T47D (cell line): ENCODE data around the gene TMEM129.

Experiments used
- DNase-seq, 2 experiments: peaks; one replicate each; pipeline versions ENCODE4 v3.0.0 to v3.0.0-alpha.2; 2011 to 2012; ENCODE audit warnings: low read depth in 1 of 2, low spot score in 1 of 2
- JUND ChIP-seq: IDR thresholded peaks from 2 replicates; pipeline ENCODE4 v1.6.1; 2012; ENCODE audit warnings: low read depth
- in situ Hi-C: cut with HindIII; loops from 2 replicates; pipeline ENCODE4 v1.10.0; 2016; ENCODE audit warnings: low sequenced_read_pairs, low pct_unique_long_range_greater_than_20kb

The TMEM129 gene

DNA sequence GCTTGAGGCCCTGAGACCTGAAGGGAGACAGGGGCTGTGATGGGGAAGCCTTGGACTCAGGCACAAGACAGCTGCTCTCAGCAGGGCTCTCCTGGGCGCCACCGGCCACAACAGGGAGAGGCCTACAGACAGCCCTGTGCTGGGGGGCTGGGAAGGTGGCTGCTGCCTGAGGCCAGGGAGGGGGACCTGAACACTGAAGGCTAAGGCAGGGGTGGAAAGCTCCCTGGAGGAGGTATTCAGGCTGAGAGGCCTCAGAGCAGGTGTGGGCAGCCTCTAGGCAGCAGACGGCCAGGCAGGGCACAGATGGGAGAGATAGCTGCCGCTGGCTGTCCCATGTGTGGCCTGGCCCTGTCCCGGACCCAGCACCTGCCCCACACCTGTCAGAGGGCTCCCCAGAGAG lies 33.2 kb upstream of the TMEM129 start:
- no peak for DNase-seq
- TF ChIP-seq JUND, result no peak
- in situ Hi-C loops, result no loop called here

DNA sequence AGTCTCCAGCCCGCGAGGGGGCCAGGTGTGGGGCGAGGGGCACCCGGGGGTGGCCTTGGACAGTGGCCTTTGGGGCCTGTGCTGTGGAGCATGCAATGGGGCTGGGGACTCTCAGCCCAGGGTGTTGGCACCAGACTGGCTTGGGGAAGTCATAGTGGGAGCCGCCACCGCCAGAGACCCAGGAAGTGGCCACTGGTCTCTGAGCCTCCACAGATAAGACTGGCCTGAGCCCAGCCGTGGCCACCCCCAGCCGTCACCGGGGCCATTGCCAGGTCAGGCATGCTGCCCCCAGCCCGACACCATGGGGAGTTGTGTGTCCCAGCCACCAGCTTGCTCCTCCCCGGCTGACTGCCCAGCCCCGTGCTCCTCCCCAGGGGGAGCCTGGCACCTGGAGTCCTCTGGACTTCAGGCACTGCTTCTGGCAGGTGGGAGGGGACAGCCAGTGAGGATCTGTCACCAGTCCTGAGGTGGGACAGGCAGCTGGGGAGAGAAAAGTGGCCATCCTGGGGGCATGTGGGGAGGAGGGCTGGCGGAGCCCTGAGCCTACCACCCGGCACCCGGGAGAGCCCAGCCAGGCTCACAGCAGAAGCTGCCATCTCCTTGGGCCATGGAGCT lies 32.7 kb upstream of the TMEM129 start:
- no peak for DNase-seq
- in situ Hi-C loops, result no loop called here
- no peak for TF ChIP-seq JUND

DNA sequence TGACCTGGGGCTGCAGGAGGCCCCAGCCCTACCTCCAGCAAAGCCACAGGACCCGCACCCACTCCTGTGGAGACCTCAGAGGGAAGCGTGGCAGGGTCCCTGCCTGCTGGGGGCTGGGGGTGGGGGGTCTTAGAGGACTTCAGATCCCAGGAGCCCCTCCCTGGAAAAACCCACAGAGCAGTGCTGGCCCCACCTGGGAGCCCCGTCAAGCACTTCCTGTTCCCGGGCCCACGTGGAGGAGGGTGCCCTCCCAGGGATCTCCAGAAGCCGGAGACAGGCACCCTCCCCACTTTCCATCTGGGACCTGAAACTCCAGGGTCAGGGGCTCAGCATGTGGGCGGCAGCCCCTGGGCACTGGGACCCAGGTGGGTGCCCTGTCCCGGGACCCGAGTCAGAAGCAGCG lies 32.2 kb upstream of the TMEM129 start:
- in situ Hi-C loops, result no loop called here
- DNase-seq, result no peak

DNA sequence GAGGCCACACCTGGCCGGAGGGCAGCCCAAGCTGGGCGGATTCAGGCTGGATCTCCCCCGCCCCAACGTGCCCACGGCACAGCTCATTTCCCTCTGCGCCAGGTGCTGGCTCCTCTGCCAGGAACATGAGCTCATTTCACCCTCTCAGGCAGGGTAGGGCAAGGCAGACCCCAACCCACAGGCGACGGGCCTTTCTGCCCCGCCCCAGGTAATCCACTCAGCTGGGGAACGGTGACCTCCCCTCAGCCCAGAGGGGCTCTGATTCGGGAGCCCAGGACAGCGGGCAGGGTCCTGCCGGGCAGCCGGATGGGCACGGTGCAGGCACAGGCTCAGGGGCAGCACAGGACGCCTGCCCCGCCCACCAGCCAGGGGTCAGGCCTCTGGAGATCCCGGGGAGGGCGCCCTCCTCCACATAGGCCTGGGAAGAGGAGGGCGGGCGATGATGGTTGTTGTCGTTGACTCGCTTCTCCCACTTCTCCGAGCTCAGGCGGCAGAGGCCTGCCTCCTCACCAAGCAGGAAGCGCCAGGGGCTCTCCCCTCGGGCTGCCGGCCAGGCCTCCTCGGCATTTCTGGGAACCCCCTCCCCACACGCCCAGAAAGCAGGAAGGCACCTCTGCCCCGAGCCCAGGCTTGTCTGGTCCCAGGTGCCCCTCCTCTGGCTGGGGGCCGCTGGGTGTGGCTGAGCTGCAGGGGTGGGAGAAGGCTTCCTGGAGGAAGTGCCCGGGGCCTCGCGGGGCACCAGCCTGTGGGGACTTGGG lies 31.3 kb upstream of the TMEM129 start:
- in situ Hi-C loops, result no loop called here
- TF ChIP-seq JUND, result no peak
- no peak for DNase-seq

More for the DNA sequence above, 32.2 kb upstream of the TMEM129 start:
- TF ChIP-seq JUND, result no peak

DNA sequence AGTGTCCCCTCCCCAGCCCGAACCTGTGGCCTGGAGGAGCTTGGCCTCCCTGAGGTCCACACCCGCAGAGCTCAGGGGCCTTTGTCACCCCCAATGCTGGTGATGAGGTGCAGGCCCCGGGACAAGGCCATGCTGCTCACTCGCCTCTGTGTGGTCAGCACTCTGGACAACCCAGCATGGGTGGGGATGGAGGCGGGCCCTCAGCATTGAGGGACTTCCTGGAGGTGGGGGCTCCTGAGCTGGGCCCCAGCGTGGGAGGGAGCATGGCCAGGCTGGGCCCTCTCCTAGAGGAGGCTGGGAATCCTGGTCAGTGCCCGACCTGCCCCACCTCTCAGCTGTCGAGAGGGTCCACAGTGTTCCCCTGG lies 30.8 kb upstream of the TMEM129 start:
- no peak for TF ChIP-seq JUND
- in situ Hi-C loops, result no loop called here

DNA sequence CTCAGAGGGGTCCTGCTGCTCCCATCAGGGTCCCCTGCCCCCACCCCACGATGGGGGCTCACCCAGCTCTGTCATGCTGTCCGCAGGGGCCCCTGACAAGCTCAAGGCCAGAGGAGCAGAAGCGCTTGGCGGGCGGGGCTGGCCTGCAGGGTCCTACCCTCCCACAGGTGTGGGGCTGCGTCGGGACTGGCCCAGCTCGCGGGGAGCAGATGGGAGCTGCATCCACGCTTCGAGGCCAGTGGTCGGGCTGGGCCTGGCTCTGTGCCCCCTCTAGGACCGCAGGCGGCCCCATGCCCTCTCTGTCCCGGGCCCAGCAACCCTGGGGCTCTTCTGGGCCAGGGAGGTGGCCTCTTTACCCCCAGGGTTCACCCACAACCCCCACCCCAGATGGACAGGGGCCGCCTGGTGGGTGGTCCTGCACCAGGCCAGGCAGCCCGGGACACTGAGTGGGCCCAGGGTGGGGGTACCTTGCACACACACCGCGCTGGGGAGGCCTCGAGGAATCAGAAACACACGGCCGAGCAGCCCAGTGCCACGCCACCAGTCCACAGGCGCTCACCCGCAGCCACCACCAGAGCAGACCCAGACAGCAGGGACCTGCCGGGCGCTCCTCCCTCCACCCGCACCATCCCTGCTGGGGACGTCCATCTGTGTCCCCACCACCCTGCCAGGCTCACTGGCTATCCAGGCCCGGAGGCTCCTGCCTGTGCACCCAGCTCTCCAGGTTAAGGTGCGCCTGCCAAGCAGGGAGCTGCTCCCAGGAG lies 30.2 kb upstream of the TMEM129 start:
- no peak for DNase-seq
- in situ Hi-C loops, result no loop called here
- TF ChIP-seq JUND, result no peak

More for the DNA sequence above, 30.8 kb upstream of the TMEM129 start:
- no peak for DNase-seq

DNA sequence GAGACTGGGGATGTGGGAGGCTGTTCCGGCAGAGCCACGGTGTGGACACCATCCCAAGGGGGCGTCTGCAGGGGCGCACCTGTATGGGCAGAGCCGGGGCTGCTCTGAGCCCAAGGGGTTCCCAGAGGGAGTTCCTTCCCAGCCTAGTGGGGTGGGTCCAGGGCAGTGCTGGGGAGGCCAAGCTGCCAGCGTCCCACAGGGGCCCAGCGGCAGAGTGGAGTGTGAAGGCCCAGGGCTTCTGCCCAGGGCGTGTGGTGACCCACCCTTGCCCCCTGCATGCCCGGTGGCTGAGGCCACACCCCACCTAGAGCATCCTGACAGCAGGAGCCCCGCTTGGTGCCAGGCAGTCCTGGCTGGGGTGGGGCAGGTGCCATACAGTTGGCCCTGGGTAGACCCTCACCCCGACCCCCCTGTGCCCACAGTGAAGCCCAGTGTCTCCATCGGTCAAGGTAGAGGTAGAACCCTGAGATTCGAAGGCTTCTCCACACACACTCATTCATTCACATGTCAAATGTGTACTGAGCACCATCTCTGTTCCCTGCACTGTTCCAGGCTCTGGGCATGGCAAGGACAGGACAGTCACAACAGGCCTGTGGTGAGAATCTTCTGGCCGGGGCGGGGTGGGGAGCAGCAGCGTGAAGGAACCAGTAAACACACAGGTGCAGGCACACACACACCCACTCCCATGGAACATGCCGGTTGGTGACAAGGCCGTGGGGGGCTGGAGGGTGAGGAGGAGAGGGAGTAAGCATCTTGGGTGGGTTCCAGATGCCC lies 29.4 kb upstream of the TMEM129 start:
- TF ChIP-seq JUND, result no peak
- no peak for DNase-seq
- in situ Hi-C loops, result no loop called here

DNA sequence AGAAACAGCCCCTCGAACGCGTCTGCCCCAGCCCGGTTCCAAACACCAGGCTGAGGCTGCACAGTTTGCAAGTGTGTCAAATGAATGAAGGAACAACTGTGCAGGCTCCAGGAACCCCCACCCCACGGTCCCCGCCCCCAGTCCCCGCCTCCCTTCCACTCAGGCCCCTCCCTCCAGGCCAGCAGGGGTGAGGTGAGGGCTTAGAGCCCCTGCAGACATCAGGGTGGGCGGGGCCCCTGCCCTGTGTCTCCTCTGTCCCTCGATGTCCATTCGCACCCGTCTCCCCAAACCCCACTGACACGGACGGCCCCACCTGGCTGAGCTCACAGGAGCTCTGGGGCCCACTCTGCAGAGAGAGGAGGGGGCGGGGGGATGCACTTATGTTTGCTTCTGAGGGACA lies 28.7 kb upstream of the TMEM129 start:
- in situ Hi-C loops, result no loop called here

DNA sequence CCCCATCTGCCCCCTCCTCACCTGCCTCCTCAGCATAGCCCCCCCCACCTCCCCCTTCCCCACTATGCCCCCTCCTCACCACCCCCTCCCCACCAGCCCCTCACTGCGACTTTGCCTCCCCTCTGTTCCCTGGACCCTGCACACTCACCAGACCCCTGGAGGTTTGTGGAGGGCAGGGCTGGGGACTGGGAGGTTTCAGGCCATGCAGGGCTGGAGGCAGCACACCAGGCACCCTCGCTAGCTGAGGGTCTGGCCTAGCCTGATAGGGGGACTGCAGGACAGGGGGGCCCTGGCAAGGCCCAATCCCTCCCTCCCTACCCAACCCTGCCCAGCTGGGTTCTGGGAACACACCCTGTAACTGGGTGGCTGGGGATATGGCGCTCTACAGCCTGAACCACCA lies 28.2 kb upstream of the TMEM129 start:
- TF ChIP-seq JUND, result no peak
- in situ Hi-C loops, result no loop called here
- DNase-seq, result no peak

More for the DNA sequence above, 28.7 kb upstream of the TMEM129 start:
- no peak for TF ChIP-seq JUND
- DNase-seq, result no peak

DNA sequence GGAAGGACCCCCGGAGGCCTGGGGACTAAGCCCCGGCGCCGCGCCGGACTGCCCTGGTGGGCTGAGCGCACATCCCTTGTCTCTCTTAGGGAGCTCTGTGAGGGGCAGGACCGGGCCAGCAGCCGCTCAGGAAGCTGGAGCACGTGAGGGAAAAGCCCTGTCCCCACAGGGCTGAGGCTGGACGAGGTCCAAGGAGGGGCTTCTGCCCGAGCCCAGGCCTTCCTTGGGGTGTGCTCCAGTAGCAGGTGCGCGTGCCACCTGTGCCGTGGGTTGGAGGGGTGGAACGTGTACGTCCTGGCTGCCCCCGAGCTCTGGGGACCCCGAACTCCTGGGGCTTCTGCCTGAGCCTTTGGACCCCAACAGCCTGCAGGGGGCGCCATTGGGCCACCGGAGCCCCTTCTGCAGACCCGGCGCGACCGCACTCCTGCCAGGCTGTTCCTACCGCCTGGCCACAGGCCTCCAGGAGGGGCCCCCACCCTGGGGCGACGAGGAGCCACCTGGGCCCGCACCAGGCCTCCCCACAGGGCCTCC lies 27.4 kb upstream of the TMEM129 start:
- no peak for TF ChIP-seq JUND
- DNase-seq, result peak; percentile 79 to 85
- in situ Hi-C loops, result no loop called here

DNA sequence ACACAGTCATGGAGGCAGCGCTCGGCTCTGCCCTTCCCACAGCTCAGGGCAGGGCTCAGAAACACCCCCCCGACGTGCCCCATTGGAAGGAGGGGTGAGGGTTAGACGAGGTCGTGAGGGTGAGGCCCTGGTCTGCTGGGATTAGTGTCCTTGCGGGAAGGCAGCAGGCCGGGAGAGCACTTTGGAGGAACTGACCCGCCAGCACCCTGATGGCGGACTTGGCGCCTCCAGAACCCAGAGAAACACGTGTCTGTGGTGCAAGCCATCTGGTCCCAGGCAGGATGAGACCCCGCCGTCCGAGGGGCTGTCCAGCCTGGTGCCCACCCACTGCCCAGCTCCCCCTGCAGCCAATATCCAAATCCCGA lies 26.5 kb upstream of the TMEM129 start:
- in situ Hi-C loops, result no loop called here
- TF ChIP-seq JUND, result no peak
- DNase-seq, result no peak

DNA sequence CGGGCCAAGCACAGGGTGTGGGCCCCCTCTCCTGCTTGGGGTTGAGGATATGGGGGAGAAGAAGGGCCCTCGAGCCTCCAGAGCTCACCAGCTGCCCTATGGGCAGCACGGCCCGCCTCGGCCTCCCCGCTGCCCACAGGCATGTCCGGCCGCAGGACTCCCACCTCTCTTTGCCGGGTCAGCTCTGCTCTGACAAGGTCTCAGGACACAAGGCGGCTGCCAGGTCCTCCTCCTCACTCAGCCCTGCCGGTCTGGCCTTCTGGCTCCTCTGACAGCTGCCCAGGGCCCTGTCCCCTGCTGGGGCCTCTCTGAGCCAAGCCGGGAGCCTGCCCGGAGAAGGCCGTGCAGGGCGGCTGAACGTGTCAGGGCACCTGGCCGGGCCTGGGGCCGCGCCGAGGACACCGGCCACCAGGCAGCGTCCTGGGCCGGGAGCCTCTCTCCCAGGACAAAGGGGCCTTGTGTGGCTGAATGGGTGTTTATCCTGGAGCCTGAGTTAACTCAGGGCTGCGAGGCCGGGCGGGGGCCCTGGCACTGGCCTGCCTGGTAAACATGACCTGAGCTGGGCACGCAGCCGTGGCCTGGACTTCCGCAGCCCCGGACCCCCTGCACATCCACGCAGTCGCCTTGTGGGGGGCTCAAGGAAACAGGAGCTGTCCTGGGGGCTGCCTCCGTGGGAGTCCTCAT lies 25.9 kb upstream of the TMEM129 start:
- in situ Hi-C loops, result no loop called here
- no peak for TF ChIP-seq JUND
- DNase-seq, result peak in 1 of 2 experiments; percentile 28
